ENCODE results near the gene PSMA8. TPM values are rescaled to one million over a fixed set of nuclear protein-coding genes. Genes with fewer than 3 reads are reported as not detected.

PSMA8 gene
- total RNA-seq (2021), result not detected in 2 replicates
- not detected for Bru-seq, nascent RNA
- percentile 1 among the genes with signal in this experiment for BruChase-seq, experiment 1, labeled RNA remaining after a 2-hour chase
- not detected for BruChase-seq, experiment 2, labeled RNA remaining after a 6-hour chase
- long read RNA-seq, result 0 reads

- Histone ChIP-seq H3K27me3 (ENCODE audit: insufficient read depth, low read depth) (no peaks in the 10 kb centered on the region), H3K4me2 (no peak within 1 kb of the TSS), H3F3A (ENCODE audit: insufficient read depth, low read depth) (no peaks in the 10 kb centered on the region), H3K4me3 (no peak within 1 kb of the TSS), H3K9me3 (ENCODE audit: insufficient read depth, low read depth) (no peaks in the 10 kb centered on the region), H4K20me1 (ENCODE audit: insufficient read depth) (no peaks in the 10 kb centered on the region), H2AFZ (no peak within 1 kb of the TSS), H3K36me3 (ENCODE audit: low read depth) (no peaks in the 10 kb centered on the region), H3K4me1 (replicated peaks; ENCODE audit: insufficient read depth) (no peaks in the 10 kb centered on the region), H3K79me2 (ENCODE audit: low read depth) (no peaks in the 10 kb centered on the region), H3K27ac (no peak within 1 kb of the TSS), H3K9me2 (ENCODE audit: insufficient read depth) (no peaks in the 10 kb centered on the region)
- intact Hi-C loops (cut with micrococcal nuclease; ENCODE audit: unreplicated experiment), result no loop called here
- BruUV-seq (replicated peaks), result no TSS peak
- DNase-seq, result no peak
- no peak for TF ChIP-seq CTCF (conservative IDR thresholded peaks at IDR 0.05)
- TF ChIP-seq EZH2 (IDR thresholded peaks at IDR 0.05; ENCODE audit: low read depth), result no peak
- ChIA-PET POLR2A (ENCODE audit: unreplicated experiment) (no interaction called here), CTCF (no interaction called here)
Measured at GRCh38 chr18:26133652-26134051, at the start of gene PSMA8. Gene PSMA8, plus strand, starts transcription at chr18:26133869. Its CDS starts 97 bp downstream, at chr18:26133966.

GRCh38 chr18:26085056-26085455, 48.6 kb upstream of the PSMA8 start:
- no TSS peak for BruUV-seq (replicated peaks)

GRCh38 chr18:26086959-26087358, 46.7 kb upstream of the PSMA8 start:
- Histone ChIP-seq H3K27ac (no peak overlapping the region), H3K4me3 (no peak overlapping the region), H2AFZ (no peak overlapping the region), H3K27me3 (ENCODE audit: insufficient read depth, low read depth) (no peaks in the 10 kb centered on the region), H3K9me2 (ENCODE audit: insufficient read depth) (no peaks in the 10 kb centered on the region), H3K9me3 (ENCODE audit: insufficient read depth, low read depth) (no peaks in the 10 kb centered on the region), H3K36me3 (ENCODE audit: low read depth) (peaks cover 4% of the 10 kb centered on the region; the same call in 1 of the 2 replicates), H3K4me2 (no peak overlapping the region), H3K79me2 (ENCODE audit: low read depth) (peaks cover 43% of the 10 kb centered on the region), H3K4me1 (replicated peaks; ENCODE audit: insufficient read depth) (peaks cover 12% of the 10 kb centered on the region; the same call in 1 of the 2 replicates), H4K20me1 (ENCODE audit: insufficient read depth) (peaks cover 12% of the 10 kb centered on the region), H3F3A (ENCODE audit: insufficient read depth, low read depth) (no peaks in the 10 kb centered on the region)
- ChIA-PET CTCF (no interaction called here), POLR2A (ENCODE audit: unreplicated experiment) (no interaction called here)
- TF ChIP-seq CTCF (conservative IDR thresholded peaks at IDR 0.05) (no peak), EZH2 (IDR thresholded peaks at IDR 0.05; ENCODE audit: low read depth) (no peak)
- no TSS peak for BruUV-seq (replicated peaks)
- intact Hi-C loops (cut with micrococcal nuclease; ENCODE audit: unreplicated experiment), result no loop called here
- DNase-seq, result no peak

More at GRCh38 chr18:26085056-26085455, 48.6 kb upstream of the PSMA8 start:
- Histone ChIP-seq H3K4me3 (no peak overlapping the region), H3K36me3 (ENCODE audit: low read depth) (peaks cover 4% of the 10 kb centered on the region; the same call in 1 of the 2 replicates), H3K9me2 (ENCODE audit: insufficient read depth) (no peaks in the 10 kb centered on the region), H3K4me1 (replicated peaks; ENCODE audit: insufficient read depth) (peaks cover 12% of the 10 kb centered on the region; the same call in 1 of the 2 replicates), H3K79me2 (ENCODE audit: low read depth) (peaks cover 42% of the 10 kb centered on the region), H3K9me3 (ENCODE audit: insufficient read depth, low read depth) (no peaks in the 10 kb centered on the region), H2AFZ (no peak overlapping the region), H3K4me2 (no peak overlapping the region), H3K27me3 (ENCODE audit: insufficient read depth, low read depth) (no peaks in the 10 kb centered on the region), H3F3A (ENCODE audit: insufficient read depth, low read depth) (no peaks in the 10 kb centered on the region), H4K20me1 (ENCODE audit: insufficient read depth) (peaks cover 12% of the 10 kb centered on the region), H3K27ac (no peak overlapping the region)
- intact Hi-C loops (cut with micrococcal nuclease; ENCODE audit: unreplicated experiment), result no loop called here
- ChIA-PET CTCF (no interaction called here), POLR2A (ENCODE audit: unreplicated experiment) (no interaction called here)
- no peak for DNase-seq
- TF ChIP-seq CTCF (conservative IDR thresholded peaks at IDR 0.05) (no peak), EZH2 (IDR thresholded peaks at IDR 0.05; ENCODE audit: low read depth) (no peak)
